OCI-LY1 (cell line): ENCODE measurements around the gene ADAT2.

Experiments used
- H2AFZ ChIP-seq: fragments of 200-600 bp; sonication (generic), shearing (Covaris generic); 2 replicates; pipeline ENCODE4 v1.6.0; 2014; ENCODE audit warnings: antibody characterized with exemption, mild to moderate bottlenecking, low read length
- H3F3A ChIP-seq: fragments of 200-600 bp; sonication (generic), shearing (Covaris generic); 2 replicates; pipeline ENCODE4 v1.6.0; 2014; ENCODE audit warnings: mild to moderate bottlenecking, antibody characterized with exemption, low read length, moderate library complexity; ENCODE audit not compliant: insufficient read depth
- H3K27ac ChIP-seq: fragments of 200-600 bp; sonication (generic); 2 replicates; pipeline ENCODE4 v1.5.1; 2014; ENCODE audit warnings: low read length, mixed run types, mild to moderate bottlenecking, low read depth; ENCODE audit not compliant: poor library complexity, severe bottlenecking
- H3K27me3 ChIP-seq: fragments of 200-600 bp; sonication (generic); 2 replicates; pipeline ENCODE4 v1.6.0; 2014; ENCODE audit warnings: antibody characterized with exemption, mild to moderate bottlenecking, low read length, moderate library complexity; ENCODE audit not compliant: insufficient read depth
- H3K36me3 ChIP-seq: fragments of 200-600 bp; sonication (generic); 2 replicates; pipeline ENCODE4 v1.6.1; 2014; ENCODE audit warnings: mild to moderate bottlenecking, antibody characterized with exemption, low read length, moderate library complexity, mixed read lengths; ENCODE audit not compliant: insufficient read depth
- H3K4me1 ChIP-seq: fragments of 200-600 bp; sonication (generic); 2 replicates; pipeline ENCODE4 v1.5.1; 2014; ENCODE audit warnings: mild to moderate bottlenecking, low read length, moderate library complexity; ENCODE audit not compliant: insufficient read depth, severe bottlenecking
- H3K4me2 ChIP-seq: fragments of 200-600 bp; sonication (generic), shearing (Covaris generic); 2 replicates; pipeline ENCODE4 v1.6.1; 2014; ENCODE audit warnings: low read length
- H3K4me3 ChIP-seq: fragments of 200-600 bp; sonication (generic); 2 replicates; pipeline ENCODE4 v1.5.1; 2014; ENCODE audit warnings: low read length, low read depth, mild to moderate bottlenecking, mixed read lengths; ENCODE audit not compliant: poor library complexity, severe bottlenecking
- H3K79me2 ChIP-seq: fragments of 200-600 bp; shearing (Covaris generic); 2 replicates; pipeline ENCODE4 v1.6.1; 2016; ENCODE audit warnings: mixed run types, low read length, mixed read lengths; ENCODE audit not compliant: insufficient read depth
- H3K9ac ChIP-seq: fragments of 200-600 bp; sonication (generic), shearing (Covaris generic); 2 replicates; pipeline ENCODE4 v1.6.1; 2014; ENCODE audit warnings: mild to moderate bottlenecking, low read length, mixed read lengths
- H3K9me2 ChIP-seq: fragments of 200-600 bp; sonication (generic), shearing (Covaris generic); 2 replicates; pipeline ENCODE4 v1.6.1; 2014; ENCODE audit warnings: low read depth, mild to moderate bottlenecking, low read length, mixed read lengths
- H3K9me3 ChIP-seq: fragments of 200-600 bp; shearing (Covaris generic); 2 replicates; pipeline ENCODE4 v1.6.1; 2014; ENCODE audit warnings: low read length, mixed read lengths
- H4K20me1 ChIP-seq: fragments of 200-600 bp; sonication (generic), shearing (Covaris generic); 2 replicates; pipeline ENCODE4 v1.6.0; 2016; ENCODE audit warnings: mild to moderate bottlenecking, low read length; ENCODE audit not compliant: insufficient read depth
- CTCF ChIP-seq: fragments of 200-600 bp; sonication (generic), shearing (Covaris generic); IDR thresholded peaks from 2 replicates; pipeline ENCODE4 v1.5.1; 2017; ENCODE audit warnings: mild to moderate bottlenecking, antibody characterized with exemption, low read length, moderate library complexity, mixed read lengths
- EZH2 ChIP-seq: fragments of 200-600 bp; sonication (generic), shearing (Covaris generic); IDR thresholded peaks from 2 replicates; pipeline ENCODE4 v1.8.0; 2017; ENCODE audit warnings: borderline replicate concordance, mixed run types, mild to moderate bottlenecking, antibody characterized with exemption, low read length, moderate library complexity, mixed read lengths

The ADAT2 gene

GRCh38 chr6:143394389-143394788 lies 56.1 kb downstream of the ADAT2 start:
- Histone ChIP-seq H3K4me1 (no peaks in the 10 kb centered on the region), H3K9me2 (no peaks in the 10 kb centered on the region), H3K27me3 (no peaks in the 10 kb centered on the region), H2AFZ (no peak overlapping the region), H3K4me3 (no peak overlapping the region), H4K20me1 (no peaks in the 10 kb centered on the region), H3K79me2 (no peaks in the 10 kb centered on the region), H3K27ac (no peak overlapping the region), H3K36me3 (no peaks in the 10 kb centered on the region), H3K9me3 (no peaks in the 10 kb centered on the region), H3K4me2 (no peak overlapping the region), H3F3A (no peaks in the 10 kb centered on the region), H3K9ac (no peak overlapping the region)
- no peak for TF ChIP-seq EZH2
- no peak for TF ChIP-seq CTCF

- Histone ChIP-seq H3K36me3 (no peaks in the 10 kb centered on the region), H3K9me2 (no peaks in the 10 kb centered on the region), H3K27me3 (no peaks in the 10 kb centered on the region), H3K4me1 (no peaks in the 10 kb centered on the region), H3K79me2 (no peaks in the 10 kb centered on the region), H3K9ac (no peak overlapping the region), H2AFZ (no peak overlapping the region), H3F3A (no peaks in the 10 kb centered on the region), H3K9me3 (no peaks in the 10 kb centered on the region), H3K27ac (no peak overlapping the region), H4K20me1 (no peaks in the 10 kb centered on the region), H3K4me3 (no peak overlapping the region), H3K4me2 (no peak overlapping the region)
- TF ChIP-seq CTCF (no peak), EZH2 (no peak)
Measured at GRCh38 chr6:143390278-143390677, 60.2 kb downstream of the ADAT2 start.

GRCh38 chr6:143385636-143386035 lies 64.9 kb downstream of the ADAT2 start:
- H2AFZ ChIP-seq = no peak overlapping the region
- TF ChIP-seq EZH2 = no peak
- no peak for TF ChIP-seq CTCF
- H3K79me2 ChIP-seq = no peaks in the 10 kb centered on the region
- H3K9me3 ChIP-seq = no peaks in the 10 kb centered on the region
- no peak overlapping the region for H3K9ac ChIP-seq
- H3K27me3 ChIP-seq = no peaks in the 10 kb centered on the region
- H3K9me2 ChIP-seq = no peaks in the 10 kb centered on the region
- H3K36me3 ChIP-seq = no peaks in the 10 kb centered on the region
- H3K4me2 ChIP-seq = no peak overlapping the region
- no peaks in the 10 kb centered on the region for H3F3A ChIP-seq
- H3K4me3 ChIP-seq = no peak overlapping the region
- H4K20me1 ChIP-seq = no peaks in the 10 kb centered on the region
- H3K27ac ChIP-seq = no peak overlapping the region
- H3K4me1 ChIP-seq = no peaks in the 10 kb centered on the region
